ENCODE results near the gene YAP1. TPM values are rescaled to one million over a fixed set of nuclear protein-coding genes. Genes with fewer than 3 reads are reported as not detected.

The YAP1 gene
- 114 and 214 TPM in 2 replicates for total RNA-seq

GRCh38 chr11:102109896-102110760 is at the start of gene YAP1:
Gene YAP1 (plus strand): TSS chr11:102110447. CDS start chr11:102110849, 402 bp downstream.

Other genes starting within 250 kb of the YAP1 start
- 1.1 and 1.3 TPM in 2 replicates for gene CEP126, start 195.4 kb upstream of the YAP1 start, total RNA-seq
- under 0.01 TPM in 2 replicates for gene ANGPTL5, start 193.9 kb upstream of the YAP1 start, total RNA-seq
- gene CFAP300, start 63.0 kb upstream of the YAP1 start, total RNA-seq = 11.0 and 12.1 TPM in 2 replicates
- gene BIRC3, start 207.0 kb downstream of the YAP1 start, total RNA-seq = 0.28 and 0.46 TPM in 2 replicates
- 35.1 and 36.6 TPM in 2 replicates for gene BIRC2, start 236.8 kb downstream of the YAP1 start, total RNA-seq